T-cell (primary cell): Measurements from ENCODE around the gene APLF. TPM values are rescaled to one million over a fixed set of nuclear protein-coding genes. Genes with fewer than 3 reads are reported as not detected.

Experiments
- ATAC-seq, 4 experiments: fragments of 200-7000 bp in 3 of 4; fragments of 150-1000 bp in 1 of 4; cut with Tn5 transposase; replicated peaks in 1 of 4; 1 replicate in 3 of 4; 2 replicates in 1 of 4; pipeline ENCODE4 v1.10.0; 2021; ENCODE audit warnings: moderate library complexity in 3 of 4, mild to moderate bottlenecking in 2 of 4, moderate number of reproducible peaks in 1 of 4
- CTCF ChIA-PET, 2 donors: fragments of 300-600 bp; sonication (Branson Sonifier 250); formaldehyde crosslinking; loops; one replicate each; lab custom pipeline; 2022; ENCODE audit warnings: antibody characterized with exemption in 2 of 2; lab: Charles Lee
- POLR2A ChIA-PET, 2 donors: fragments of 300-600 bp; sonication (Branson Sonifier 250); formaldehyde crosslinking; loops; one replicate each; lab custom pipeline; 2022; ENCODE audit warnings: antibody characterized with exemption in 2 of 2; lab: Charles Lee
- DNase-seq, 35 experiments: peaks; one replicate each; pipeline versions ENCODE4 v3.0.0 to v3.0.0-alpha.2; 2013 to 2023
- H3K27ac ChIP-seq: one replicate; pipeline ENCODE4 v1.5.1; 2013; ENCODE audit warnings: low read length
- H3K27me3 ChIP-seq, 2 experiments: replicated peaks in 1 of 2; 1 replicate in 1 of 2; 2 replicates in 1 of 2; pipeline versions ENCODE4 v1.6.1 to v1.7.0; 2013; ENCODE audit warnings: low read length in 1 of 2, mixed read lengths in 1 of 2; ENCODE audit not compliant: control insufficient read depth in 2 of 2, insufficient read depth in 2 of 2; ENCODE audit errors: extremely low read depth in 1 of 2
- H3K36me3 ChIP-seq, 2 donors: 1 replicate in 1 of 2; 2 replicates in 1 of 2; pipeline versions ENCODE4 v1.6.1 to v1.7.0; 2013; ENCODE audit warnings: low read length in 1 of 2; ENCODE audit not compliant: control insufficient read depth in 2 of 2, insufficient read depth in 1 of 2; ENCODE audit errors: extremely low read depth in 1 of 2
- H3K4me1 ChIP-seq, 2 experiments: 1 replicate in 1 of 2; 2 replicates in 1 of 2; pipeline versions ENCODE4 v1.6.1 to v1.7.0; 2013; ENCODE audit warnings: low read length in 2 of 2, mixed read lengths in 1 of 2; ENCODE audit not compliant: insufficient read depth in 2 of 2, control insufficient read depth in 1 of 2; ENCODE audit errors: extremely low read depth in 1 of 2
- H3K4me3 ChIP-seq, 2 donors: 1 replicate in 1 of 2; 2 replicates in 1 of 2; pipeline versions ENCODE4 v1.5.1 to v1.7.0; 2013; ENCODE audit warnings: mild to moderate bottlenecking in 2 of 2, low read length in 1 of 2, moderate library complexity in 1 of 2; ENCODE audit not compliant: control insufficient read depth in 1 of 2; ENCODE audit errors: extremely low read depth in 1 of 2
- H3K9me3 ChIP-seq: 2 replicates; pipeline ENCODE4 v1.7.0; 2013
- H3K27ac Mint-ChIP-seq, 2 donors: one replicate each; pipeline ENCODE4 v1.8.0; 2020 to 2021; ENCODE audit warnings: mild to moderate bottlenecking in 2 of 2, mixed read lengths in 2 of 2
- H3K27me3 Mint-ChIP-seq, 2 donors: one replicate each; pipeline ENCODE4 v1.8.0; 2021 to 2022; ENCODE audit warnings: mixed read lengths in 2 of 2
- H3K36me3 Mint-ChIP-seq: one replicate; pipeline ENCODE4 v1.8.0; 2021; ENCODE audit warnings: mixed read lengths
- H3K4me1 Mint-ChIP-seq, 3 donors: one replicate each; pipeline ENCODE4 v1.8.0; 2020 to 2022; ENCODE audit warnings: mixed read lengths in 3 of 3, mild to moderate bottlenecking in 1 of 3
- H3K4me3 Mint-ChIP-seq, 3 donors: one replicate each; pipeline ENCODE4 v1.8.0; 2020 to 2022; ENCODE audit warnings: mild to moderate bottlenecking in 3 of 3, mixed read lengths in 3 of 3, moderate library complexity in 3 of 3
- H3K9me3 Mint-ChIP-seq, 3 donors: one replicate each; pipeline ENCODE4 v1.8.0; 2020 to 2022; ENCODE audit warnings: mixed read lengths in 3 of 3
- WGBS: methylation state at CpG from one replicate; pipeline ENCODE4 v1.1.5; 2013; ENCODE audit warnings: missing lambda C conversion rate; ENCODE audit not compliant: insufficient coverage; 5-methylcytosine and 5-hydroxymethylcytosine counted together
- total RNA-seq, 35 experiments: library from RNA in 6 of 35; stranded (reverse) in 6 of 35; fragments of 120-200 nt in 1 of 35; gene quantifications; one replicate each; pipeline versions ENCODE4 v1.2.1 to v1.2.4 and lab custom pipeline; 2013 to 2026

The APLF gene
- total RNA-seq, 5 donors from 2014 or later (not counting 1 experiment from before 2014, with no cell fraction given) = 4.3 to 6.1 (median 5.1) TPM

- H3K4me1 ChIP-seq = peaks cover 0 to 36% of the 10 kb centered on the region in 2 experiments
- Mint-ChIP-seq H3K9me3 (no peaks in the 10 kb centered on the region), H3K4me1 (peaks cover 0 to 35% (median 19%) of the 10 kb centered on the region in 3 donors), H3K27ac (no peak overlapping the region), H3K27me3 (no peaks in the 10 kb centered on the region), H3K4me3 (no peak overlapping the region), H3K36me3 (no peaks in the 10 kb centered on the region)
- WGBS = 0% methylated on average over 2 of the region's 2 CpGs
- H3K36me3 ChIP-seq = no peaks in the 10 kb centered on the region
- H3K9me3 ChIP-seq = no peaks in the 10 kb centered on the region
- peak overlapping the region; percentile 59 for H3K27ac ChIP-seq
- CTCF ChIA-PET = no interaction called here
- POLR2A ChIA-PET = no interaction called here
- peak; percentile 52 to 75 (median 62) for ATAC-seq
- DNase-seq = peak in 1 of 35 experiments; percentile 38
- H3K27me3 ChIP-seq = no peaks in the 10 kb centered on the region
- H3K4me3 ChIP-seq = no peak overlapping the region
These were observed 43.3 kb upstream of the APLF start for GRCh38 chr2:68423966-68424650.

GRCh38 chr2:68425503-68425902 is 41.9 kb upstream of the APLF start:
- Histone ChIP-seq H3K4me1 (peaks cover 0 to 31% of the 10 kb centered on the region in 2 experiments), H3K9me3 (no peaks in the 10 kb centered on the region), H3K36me3 (no peaks in the 10 kb centered on the region), H3K27me3 (no peaks in the 10 kb centered on the region), H3K27ac (no peak overlapping the region), H3K4me3 (no peak overlapping the region)
- Mint-ChIP-seq H3K9me3 (no peaks in the 10 kb centered on the region), H3K4me3 (no peak overlapping the region), H3K36me3 (no peaks in the 10 kb centered on the region), H3K27me3 (no peaks in the 10 kb centered on the region), H3K4me1 (peaks cover 0 to 30% (median 19%) of the 10 kb centered on the region in 3 donors), H3K27ac (no peak overlapping the region)
- WGBS = 78% methylated on average over 2 of the region's 3 CpGs
- CTCF ChIA-PET = interaction anchor here in 1 of 2 donors (2.0 kb wide), 1 partner anchor 16 kb away, joined by 8 read pairs; no protein-coding TSS in a partner anchor
- ATAC-seq = no peak
- no peak for DNase-seq
- POLR2A ChIA-PET = no interaction called here

- ATAC-seq (no peak), DNase-seq (no peak)
- no CpG with 5 or more reads among the region's 1 CpG for WGBS
- H3K9me3 ChIP-seq = no peaks in the 10 kb centered on the region
- Mint-ChIP-seq H3K27me3 (no peaks in the 10 kb centered on the region), H3K4me3 (no peak overlapping the region), H3K4me1 (peaks cover 0 to 28% (median 19%) of the 10 kb centered on the region in 3 donors), H3K27ac (peak overlapping the region in 1 of 2 donors; percentile 95), H3K36me3 (no peaks in the 10 kb centered on the region), H3K9me3 (no peaks in the 10 kb centered on the region)
- POLR2A ChIA-PET = no interaction called here
- CTCF ChIA-PET = interaction anchor here (0.6 to 2.0 kb wide), 4 partner anchors 15 to 821 kb away, joined by 3 to 8 read pairs (median 4); no protein-coding TSS in a partner anchor
- H3K4me1 ChIP-seq = peaks cover 0 to 31% of the 10 kb centered on the region in 2 experiments
- H3K4me3 ChIP-seq = no peak overlapping the region
- H3K36me3 ChIP-seq = no peaks in the 10 kb centered on the region
- H3K27ac ChIP-seq = peak overlapping the region; percentile 81
- H3K27me3 ChIP-seq = no peaks in the 10 kb centered on the region
These were observed 40.9 kb upstream of the APLF start for GRCh38 chr2:68426446-68426845.

- 64% methylated on average over 7 of the region's 10 CpGs for WGBS
- ATAC-seq = peak; percentile 35 to 82 (median 64)
- peak overlapping the region; percentile 94 to 95 for H3K27ac Mint-ChIP-seq
- peaks cover 0 to 26% (median 18%) of the 10 kb centered on the region in 3 donors for H3K4me1 Mint-ChIP-seq
- Histone ChIP-seq H3K9me3 (no peaks in the 10 kb centered on the region), H3K36me3 (no peaks in the 10 kb centered on the region), H3K4me3 (no peak overlapping the region), H3K27me3 (no peaks in the 10 kb centered on the region), H3K4me1 (peaks cover 0 to 35% of the 10 kb centered on the region in 2 experiments), H3K27ac (peak overlapping the region; percentile 81)
- H3K27me3 Mint-ChIP-seq = no peaks in the 10 kb centered on the region
- ChIA-PET CTCF (interaction anchor here (0.6 to 2.0 kb wide), 4 partner anchors 14 to 820 kb away, joined by 3 to 8 read pairs (median 4); no protein-coding TSS in a partner anchor), POLR2A (no interaction called here)
- H3K36me3 Mint-ChIP-seq = no peaks in the 10 kb centered on the region
- H3K9me3 Mint-ChIP-seq = no peaks in the 10 kb centered on the region
- H3K4me3 Mint-ChIP-seq = peak overlapping the region in 2 of 3 donors; percentile 7 to 28
- DNase-seq = peak in 8 of 35 experiments; percentile 14 to 68 (median 29)
These were observed 40.4 kb upstream of the APLF start for GRCh38 chr2:68426848-68427579.

GRCh38 chr2:68428126-68428525 is 39.3 kb upstream of the APLF start:
- H3K4me3 Mint-ChIP-seq = no peak overlapping the region
- Histone ChIP-seq H3K36me3 (no peaks in the 10 kb centered on the region), H3K4me3 (no peak overlapping the region), H3K4me1 (peaks cover 0 to 40% of the 10 kb centered on the region in 2 experiments), H3K9me3 (no peaks in the 10 kb centered on the region), H3K27me3 (no peaks in the 10 kb centered on the region), H3K27ac (peak overlapping the region; percentile 81)
- ChIA-PET CTCF (interaction anchor here in 1 of 2 donors (1.2 to 3.2 kb wide), 3 partner anchors 10 to 306 kb away, joined by 3 to 15 read pairs (median 5); no protein-coding TSS in a partner anchor), POLR2A (no interaction called here)
- no peaks in the 10 kb centered on the region for H3K9me3 Mint-ChIP-seq
- ATAC-seq (no peak), DNase-seq (no peak)
- H3K27me3 Mint-ChIP-seq = no peaks in the 10 kb centered on the region
- peak overlapping the region in 1 of 2 donors; percentile 95 for H3K27ac Mint-ChIP-seq
- H3K36me3 Mint-ChIP-seq = no peaks in the 10 kb centered on the region
- H3K4me1 Mint-ChIP-seq = peaks cover 0 to 25% (median 18%) of the 10 kb centered on the region in 3 donors
- 86% methylated on average over 1 of the region's 4 CpGs for WGBS

GRCh38 chr2:68428746-68429145 is 38.6 kb upstream of the APLF start:
- no peak overlapping the region for H3K4me3 ChIP-seq
- H3K9me3 ChIP-seq = no peaks in the 10 kb centered on the region
- no peak for DNase-seq
- Mint-ChIP-seq H3K36me3 (no peaks in the 10 kb centered on the region), H3K4me3 (no peak overlapping the region), H3K4me1 (peaks cover 0 to 25% (median 18%) of the 10 kb centered on the region in 3 donors), H3K27me3 (no peaks in the 10 kb centered on the region), H3K27ac (peak overlapping the region in 1 of 2 donors; percentile 95), H3K9me3 (no peaks in the 10 kb centered on the region)
- H3K27me3 ChIP-seq = no peaks in the 10 kb centered on the region
- no peak for ATAC-seq
- ChIA-PET CTCF (interaction anchor here in 1 of 2 donors (0.6 to 3.2 kb wide), 4 partner anchors 11 to 307 kb away, joined by 3 to 15 read pairs (median 4); no protein-coding TSS in a partner anchor), POLR2A (no interaction called here)
- WGBS = no CpG with 5 or more reads among the region's 1 CpG
- peaks cover 0 to 37% of the 10 kb centered on the region in 2 experiments for H3K4me1 ChIP-seq
- no peak overlapping the region for H3K27ac ChIP-seq
- H3K36me3 ChIP-seq = no peaks in the 10 kb centered on the region
